Measurements from ENCODE around the gene C16orf46. TPM values are rescaled to one million over a fixed set of nuclear protein-coding genes. Genes with fewer than 3 reads are reported as not detected.

Gene C16orf46
- total RNA-seq, 4 donors from 2014 or later = 3.1 to 14.2 (median 9.7) TPM

GRCh38 chr16:81067166-81067565 is 9.9 kb downstream of the C16orf46 start:
- TF ChIP-seq, protein P1, sequence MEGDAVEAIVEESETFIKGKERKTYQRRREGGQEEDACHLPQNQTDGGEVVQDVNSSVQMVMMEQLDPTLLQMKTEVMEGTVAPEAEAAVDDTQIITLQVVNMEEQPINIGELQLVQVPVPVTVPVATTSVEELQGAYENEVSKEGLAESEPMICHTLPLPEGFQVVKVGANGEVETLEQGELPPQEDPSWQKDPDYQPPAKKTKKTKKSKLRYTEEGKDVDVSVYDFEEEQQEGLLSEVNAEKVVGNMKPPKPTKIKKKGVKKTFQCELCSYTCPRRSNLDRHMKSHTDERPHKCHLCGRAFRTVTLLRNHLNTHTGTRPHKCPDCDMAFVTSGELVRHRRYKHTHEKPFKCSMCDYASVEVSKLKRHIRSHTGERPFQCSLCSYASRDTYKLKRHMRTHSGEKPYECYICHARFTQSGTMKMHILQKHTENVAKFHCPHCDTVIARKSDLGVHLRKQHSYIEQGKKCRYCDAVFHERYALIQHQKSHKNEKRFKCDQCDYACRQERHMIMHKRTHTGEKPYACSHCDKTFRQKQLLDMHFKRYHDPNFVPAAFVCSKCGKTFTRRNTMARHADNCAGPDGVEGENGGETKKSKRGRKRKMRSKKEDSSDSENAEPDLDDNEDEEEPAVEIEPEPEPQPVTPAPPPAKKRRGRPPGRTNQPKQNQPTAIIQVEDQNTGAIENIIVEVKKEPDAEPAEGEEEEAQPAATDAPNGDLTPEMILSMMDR (IDR thresholded peaks at IDR 0.05) = no peak
- TF ChIP-seq POLR2A (IDR thresholded peaks at IDR 0.05) = no peak
- WGBS, 2 donors = 88 to 94% methylated on average over 1 of the region's 1 CpG
- H3K27me3 ChIP-seq = no peaks in the 10 kb centered on the region
- H3K4me1 ChIP-seq = peaks cover 0 to 9% of the 10 kb centered on the region in 2 donors
- no peaks in the 10 kb centered on the region for H3K9me3 ChIP-seq
- DNase-seq = no peak
- H3K36me3 ChIP-seq = no peaks in the 10 kb centered on the region
- no peak overlapping the region for H3K27ac ChIP-seq
- intact Hi-C loops (cut with DNase I) = no loop called here
- H3K4me3 ChIP-seq (replicated peaks in 1 of 3) = no peak overlapping the region

- WGBS, 2 donors = 78 to 79% methylated on average over 4 of the region's 4 CpGs
- Histone ChIP-seq H3K4me3 (replicated peaks in 1 of 3) (no peak overlapping the region), H3K36me3 (no peaks in the 10 kb centered on the region), H3K27ac (no peak overlapping the region), H3K9me3 (no peaks in the 10 kb centered on the region), H3K27me3 (no peaks in the 10 kb centered on the region), H3K4me1 (peaks cover 0 to 9% of the 10 kb centered on the region in 2 donors)
- TF ChIP-seq POLR2A (IDR thresholded peaks at IDR 0.05) = no peak
- TF ChIP-seq, protein P1 (IDR thresholded peaks at IDR 0.05) = no peak
- intact Hi-C loops (cut with DNase I) = no loop called here
- DNase-seq = no peak
These were observed 10.4 kb downstream of the C16orf46 start for GRCh38 chr16:81066681-81067080.

DNA sequence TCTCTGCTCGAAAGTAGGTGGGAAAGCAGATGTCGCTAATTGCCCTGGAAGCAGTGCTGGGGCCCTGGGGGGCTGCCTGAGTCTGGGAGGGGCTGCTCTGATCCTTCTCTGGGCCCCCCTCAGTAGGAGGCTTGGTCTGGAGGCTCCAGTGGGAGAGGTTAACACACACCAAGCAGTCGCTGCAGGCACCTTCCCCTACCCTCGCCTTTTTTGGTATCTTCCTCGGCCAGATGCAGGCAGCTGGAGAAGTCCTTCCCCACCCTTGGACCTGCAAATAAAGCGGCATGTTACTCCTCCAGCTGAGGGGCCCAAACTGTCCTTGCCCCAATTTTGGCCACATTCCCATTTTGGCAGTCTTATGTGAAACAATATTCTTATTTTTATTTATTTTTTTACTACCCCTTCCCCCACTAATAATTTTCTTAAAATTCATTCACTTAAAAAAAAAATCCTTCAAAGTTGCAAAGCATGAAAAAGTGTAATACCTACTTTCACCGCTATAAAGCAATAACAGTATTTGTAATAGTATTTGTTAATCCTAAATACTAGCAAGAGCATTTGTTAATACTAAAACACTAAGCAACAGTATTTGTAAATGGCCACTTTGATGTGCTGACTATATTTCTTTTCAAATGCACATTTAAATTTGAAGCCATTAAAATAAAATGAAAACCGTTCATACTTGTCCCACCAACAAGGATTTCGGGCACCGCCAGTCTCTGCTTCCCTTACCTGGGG is 15.0 kb downstream of the C16orf46 start:
- TF ChIP-seq, protein P1 (IDR thresholded peaks at IDR 0.05) = no peak
- TF ChIP-seq POLR2A (IDR thresholded peaks at IDR 0.05) = no peak
- no peaks in the 10 kb centered on the region for H3K9me3 ChIP-seq
- DNase-seq = no peak
- H3K4me3 ChIP-seq (replicated peaks in 1 of 3) = no peak overlapping the region
- H3K27ac ChIP-seq = no peak overlapping the region
- 90 to 92% methylated on average over 10 of the region's 10 CpGs for WGBS, 2 donors
- H3K4me1 ChIP-seq = peaks cover 4 to 9% of the 10 kb centered on the region in 2 donors
- intact Hi-C loops (cut with DNase I) = no loop called here
- no peaks in the 10 kb centered on the region for H3K27me3 ChIP-seq
- peaks cover 0 to 6% of the 10 kb centered on the region in 2 donors for H3K36me3 ChIP-seq

GRCh38 chr16:81061307-81061640 is 15.8 kb downstream of the C16orf46 start:
- TF ChIP-seq, protein P1 (IDR thresholded peaks at IDR 0.05) = no peak
- TF ChIP-seq POLR2A (IDR thresholded peaks at IDR 0.05) = no peak
- Histone ChIP-seq H3K4me3 (replicated peaks in 1 of 3) (no peak overlapping the region), H3K9me3 (no peaks in the 10 kb centered on the region), H3K27ac (no peak overlapping the region), H3K36me3 (peaks cover 0 to 6% of the 10 kb centered on the region in 2 donors), H3K4me1 (peaks cover 4 to 9% of the 10 kb centered on the region in 2 donors), H3K27me3 (no peaks in the 10 kb centered on the region)
- DNase-seq = no peak
- intact Hi-C loops (cut with DNase I) = no loop called here
- 87 to 90% methylated on average over 10 of the region's 10 CpGs for WGBS, 2 donors

DNA sequence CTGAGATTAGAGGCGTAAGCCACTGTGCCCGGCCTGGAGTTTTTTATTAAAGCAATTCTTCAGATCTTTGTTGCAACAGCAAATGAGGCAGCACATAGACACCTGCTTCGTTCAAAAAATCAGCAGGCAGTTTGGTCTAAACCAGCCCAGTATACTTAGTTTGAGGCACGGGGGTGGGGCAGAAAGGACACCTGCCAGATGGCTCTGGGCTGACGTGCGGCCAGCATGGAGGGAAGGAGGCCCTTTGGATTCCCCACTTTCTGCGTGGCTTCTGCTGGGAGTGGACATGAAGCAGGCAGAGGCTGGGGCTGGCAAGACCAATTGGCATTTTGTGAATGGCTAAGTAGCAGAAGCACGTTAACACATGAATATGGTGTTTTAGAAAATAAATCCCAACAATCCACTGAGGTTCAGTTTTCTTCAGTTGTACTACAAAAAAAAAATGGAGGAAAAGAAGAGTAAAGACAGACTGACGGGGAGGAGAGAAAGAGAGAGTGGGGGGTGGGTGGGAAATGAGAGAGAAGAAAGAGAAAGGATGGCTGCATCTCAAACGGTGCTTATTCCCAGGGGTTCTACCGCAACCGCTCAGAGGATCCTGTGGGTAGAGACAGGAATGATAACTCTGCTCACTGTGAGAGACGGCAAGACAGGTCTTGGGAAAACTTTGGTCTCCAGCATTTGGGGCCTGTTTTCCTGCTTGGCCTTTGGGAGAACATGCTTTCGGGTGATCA is 16.3 kb downstream of the C16orf46 start:
- DNase-seq = no peak
- TF ChIP-seq, protein P1 (IDR thresholded peaks at IDR 0.05) = no peak
- no peak for TF ChIP-seq POLR2A (IDR thresholded peaks at IDR 0.05)
- Histone ChIP-seq H3K27me3 (no peaks in the 10 kb centered on the region), H3K4me1 (peaks cover 4% of the 10 kb centered on the region in 2 donors), H3K4me3 (replicated peaks in 1 of 3) (no peak overlapping the region), H3K9me3 (no peaks in the 10 kb centered on the region), H3K27ac (no peak overlapping the region), H3K36me3 (peaks cover 0 to 6% of the 10 kb centered on the region in 2 donors)
- intact Hi-C loops (cut with DNase I) = no loop called here
- WGBS, 2 donors = 88 to 90% methylated on average over 14 of the region's 14 CpGs
